Hematopoietic multipotent progenitor cell (in vitro differentiated cells): ENCODE data around the gene MASP2. TPM values are rescaled to one million over a fixed set of nuclear protein-coding genes. Genes with fewer than 3 reads are reported as not detected.
"Not testable (repeated sequence)": the region's sequence is repeated elsewhere in the genome, so short reads cannot be mapped to it uniquely, and the experiment has no call there.

Experiments used
- DNase-seq, 3 donors: peaks; one replicate each; pipeline ENCODE4 v3.0.0-alpha.2; 2011 to 2015; ENCODE audit warnings: low read depth in 2 of 3, low spot score in 2 of 3
- total RNA-seq: library from RNA; depleted of rRNA; stranded (reverse); fragments of >200 nt; gene quantifications from one replicate; pipeline ENCODE4 v1.2.3, GENCODE V29; 2012

The MASP2 gene
- total RNA-seq, 1 donor = under 0.01 TPM

DNA sequence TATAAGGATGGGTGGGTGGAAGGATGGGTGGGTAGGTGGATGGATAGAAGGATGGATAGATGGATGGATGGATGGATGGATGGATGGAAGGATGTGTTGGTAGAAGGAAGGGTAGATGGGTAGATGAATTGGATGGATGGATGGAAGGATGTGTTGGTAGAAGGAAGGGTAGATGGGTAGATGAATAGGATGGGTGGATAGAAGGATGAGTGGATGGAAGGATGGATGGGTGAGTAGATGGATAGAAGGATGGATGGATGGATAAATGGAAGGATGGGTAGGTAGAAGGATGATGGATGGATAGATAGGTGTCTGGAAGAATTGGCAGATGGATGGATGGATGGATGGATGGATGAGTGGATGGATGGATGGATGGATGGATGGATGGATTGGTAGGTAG, 6.0 kb downstream of the MASP2 start:
- no peak for DNase-seq

DNA sequence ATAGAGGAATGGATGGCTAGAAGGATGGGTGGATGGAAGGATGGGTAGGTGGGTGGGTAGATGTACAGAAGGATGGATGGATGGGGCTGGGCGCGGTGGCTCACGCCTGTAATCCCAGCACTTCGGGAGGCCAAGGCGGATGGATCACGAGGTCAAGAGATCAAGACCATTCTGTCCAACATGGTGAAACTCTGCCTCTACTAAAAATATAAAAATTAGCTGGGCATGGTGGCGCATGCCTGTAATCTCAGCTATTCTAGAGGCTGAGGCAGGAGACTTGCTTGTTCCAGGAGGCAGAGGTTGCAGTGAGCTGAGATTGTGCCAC, 7.0 kb downstream of the MASP2 start:
- not testable (repeated sequence) for DNase-seq

DNA sequence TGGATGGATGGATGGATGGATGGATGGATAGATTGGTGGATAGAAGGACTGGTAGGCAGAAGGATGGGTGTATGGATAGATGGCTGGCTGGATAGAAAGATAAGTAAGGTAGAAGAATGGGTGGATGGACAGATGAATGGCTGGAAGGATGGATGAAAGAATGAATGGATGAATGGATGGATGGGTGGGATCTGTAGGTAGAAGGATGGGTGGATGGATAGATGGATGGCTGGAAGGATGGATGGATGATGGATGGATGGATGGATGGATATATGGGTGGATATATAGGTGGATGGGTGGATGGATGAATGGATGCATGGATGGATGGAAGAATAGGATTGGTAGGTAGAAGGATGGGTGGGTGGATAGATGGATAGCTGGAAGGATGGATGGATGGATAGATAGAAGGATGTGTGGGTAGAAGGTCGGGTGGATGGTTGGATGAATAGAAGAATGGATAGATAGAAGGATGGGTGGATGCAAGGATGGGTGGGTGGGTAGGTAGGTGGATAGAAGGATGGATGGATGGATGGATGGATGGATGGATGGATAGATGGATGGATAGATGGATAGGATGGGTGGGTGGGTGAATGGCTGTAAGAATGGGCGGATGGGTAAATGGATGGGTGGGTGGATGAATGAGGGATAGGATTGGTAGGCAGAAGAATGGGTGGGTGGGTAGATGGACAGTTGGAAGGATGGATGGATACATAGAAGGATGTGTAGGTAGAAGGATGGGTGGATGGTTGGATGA, 7.5 kb downstream of the MASP2 start:
- DNase-seq = no peak

DNA sequence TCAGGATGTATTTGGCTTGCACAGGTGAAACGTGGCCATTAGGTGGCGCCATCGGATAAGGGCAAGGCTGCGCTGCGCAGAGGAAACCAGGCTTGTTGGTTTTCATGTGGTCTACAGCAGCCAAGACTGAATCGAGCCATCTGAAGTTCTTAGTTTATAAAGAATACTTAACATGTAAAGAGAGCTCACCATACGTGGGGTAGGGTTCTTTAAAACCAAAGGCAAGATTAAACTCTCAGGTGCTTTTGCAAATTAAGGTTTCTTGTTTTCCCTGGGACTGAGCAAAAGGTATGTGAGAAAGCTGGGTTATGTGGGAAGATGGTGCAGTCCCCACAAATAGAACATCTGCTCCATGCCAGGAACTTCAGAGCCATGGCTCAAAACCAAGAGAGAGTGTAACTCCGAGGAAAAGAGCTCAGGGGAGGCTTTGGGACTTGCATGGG, 9.3 kb downstream of the MASP2 start:
- DNase-seq = peak; percentile 80 to 93 (median 81)

DNA sequence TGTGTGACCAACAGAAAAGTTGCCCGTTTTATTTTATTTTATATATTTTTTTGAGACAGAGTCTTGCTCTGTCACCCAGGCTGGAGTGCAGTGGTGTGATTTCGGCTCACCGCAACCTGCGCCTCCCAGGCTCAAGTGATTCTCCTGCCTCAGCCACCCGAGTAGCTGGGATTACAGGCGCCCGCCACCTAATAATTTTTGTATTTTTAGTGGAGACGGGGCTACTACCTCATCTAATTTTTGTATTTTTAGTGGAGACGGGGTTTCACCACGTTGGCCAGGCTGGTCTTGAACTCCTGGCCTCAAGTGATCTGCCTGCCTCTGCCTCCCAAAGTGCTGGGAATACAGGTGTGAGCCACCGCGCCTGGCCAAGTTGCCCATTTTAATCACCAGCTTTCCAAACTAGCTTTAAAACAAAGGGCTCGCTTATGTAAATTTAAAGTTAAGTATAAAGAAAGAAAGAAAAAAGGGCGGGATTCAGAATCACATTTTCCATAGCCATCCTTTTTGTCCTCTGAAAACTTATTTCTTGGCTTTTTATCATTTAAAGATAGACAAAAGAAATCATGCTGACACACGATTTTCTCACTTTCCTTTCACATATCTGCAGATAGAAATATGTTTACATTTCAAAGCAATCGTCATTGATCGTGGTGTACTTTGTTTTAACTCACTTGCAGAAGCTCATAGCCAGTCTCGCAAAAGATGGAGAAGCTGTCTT, 9.9 kb downstream of the MASP2 start:
- not testable (repeated sequence) for DNase-seq

DNA sequence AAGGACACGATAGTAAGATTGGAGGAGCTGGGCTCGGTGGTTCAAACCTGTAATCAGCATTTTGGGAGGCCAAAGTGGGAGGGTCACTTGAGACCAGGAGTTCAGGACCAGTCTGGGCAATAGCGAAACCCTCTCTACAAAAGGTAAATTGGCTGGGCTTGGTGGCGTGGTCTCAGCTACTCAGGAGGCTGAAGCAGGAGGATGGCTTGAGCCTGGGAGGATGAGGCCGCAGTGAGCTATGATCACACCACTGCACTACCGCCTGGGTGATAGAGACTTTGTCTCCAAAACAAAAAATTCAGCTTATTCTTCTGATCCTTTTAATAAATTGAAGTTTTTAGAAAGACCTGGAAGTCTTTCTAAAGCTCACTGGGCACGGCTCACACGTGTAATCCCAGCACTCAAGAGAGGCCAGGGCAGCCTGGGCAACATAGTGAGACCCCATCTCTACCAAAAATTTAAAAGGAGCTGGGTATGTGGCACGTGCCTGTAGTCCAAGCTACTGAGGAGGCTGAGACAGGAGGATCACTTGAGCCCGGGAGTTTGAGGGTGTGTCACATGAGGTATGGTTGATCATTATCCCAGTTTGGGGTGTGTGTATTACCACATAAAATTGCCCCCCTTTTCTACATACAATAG, 15.3 kb downstream of the MASP2 start:
- DNase-seq = no peak

DNA sequence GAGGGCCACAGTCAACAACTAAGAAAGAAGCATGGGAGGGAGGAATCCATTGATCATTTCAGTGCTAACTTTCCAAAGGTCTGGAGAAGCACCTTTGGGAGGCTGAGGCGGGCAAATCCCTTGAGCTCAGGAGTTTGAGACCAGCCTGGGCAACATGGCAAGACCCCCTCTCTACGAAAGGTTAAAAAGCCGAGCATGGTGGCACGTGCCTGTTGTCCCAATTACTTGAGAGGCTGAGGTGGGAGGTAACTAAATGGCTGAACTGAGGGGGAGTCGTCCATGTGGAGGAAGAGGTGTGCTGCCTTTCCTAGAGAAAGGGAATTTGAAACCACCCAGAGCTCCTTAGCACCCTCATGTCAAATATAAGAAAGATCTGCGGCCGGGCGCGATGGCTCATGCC, 16.2 kb downstream of the MASP2 start:
- no peak for DNase-seq

DNA sequence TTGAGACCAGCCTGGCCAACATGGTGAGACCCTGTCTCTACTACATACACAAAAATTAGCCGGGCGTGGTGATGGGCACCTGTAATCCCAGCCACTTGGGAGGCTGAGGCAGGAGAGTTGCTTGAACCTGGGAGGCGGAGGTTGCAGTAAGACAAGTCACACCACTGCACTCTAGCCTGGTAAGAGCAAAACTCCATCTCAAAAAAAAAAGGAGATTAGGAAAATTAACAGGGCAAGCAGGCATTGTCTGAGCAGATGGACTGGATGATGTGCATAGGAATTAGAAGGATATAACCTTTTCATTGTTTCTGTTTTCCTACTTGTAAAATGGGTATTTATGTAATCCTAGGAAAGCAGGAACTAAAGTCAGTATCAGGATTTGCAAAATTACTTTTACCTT, 19.0 kb downstream of the MASP2 start:
- DNase-seq = no peak

DNA sequence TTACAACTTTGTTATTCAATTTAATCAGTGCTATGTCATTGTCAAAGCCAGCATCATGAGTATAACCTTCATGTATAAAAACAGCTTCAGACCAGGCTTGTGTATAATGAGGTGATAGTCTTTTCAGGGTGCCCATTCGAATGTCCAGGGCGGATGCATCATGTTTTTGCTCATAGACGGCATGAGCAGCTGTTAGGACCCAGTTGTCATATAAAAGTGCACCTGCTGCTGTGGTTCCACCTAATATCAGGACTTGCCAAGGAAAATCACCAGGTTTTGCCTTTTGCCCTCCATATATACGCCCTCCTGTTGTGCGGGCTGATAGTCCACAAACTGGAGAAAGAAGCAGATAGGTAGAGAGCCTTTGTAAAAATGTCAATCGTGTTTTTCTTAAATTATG, 19.7 kb downstream of the MASP2 start:
- DNase-seq = no peak

DNA sequence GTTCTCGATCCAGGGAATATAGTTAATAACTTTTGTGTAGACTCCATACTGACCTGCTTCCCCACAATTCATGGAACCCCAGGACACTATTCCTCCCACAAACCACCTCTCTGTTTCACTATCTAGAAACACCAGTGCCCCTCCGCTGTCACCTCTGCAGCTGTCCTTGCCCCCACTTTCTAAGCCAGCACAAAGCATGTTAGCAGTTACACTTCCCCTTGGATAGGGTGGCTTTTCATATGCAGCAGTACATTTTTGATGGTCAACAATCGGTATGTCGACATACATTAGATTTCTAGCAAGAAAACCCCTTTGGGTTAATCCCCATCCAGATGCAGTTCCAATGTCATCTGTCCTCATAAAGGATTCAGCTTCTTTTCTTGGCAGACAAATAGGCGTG, 20.1 kb downstream of the MASP2 start:
- DNase-seq = no peak

DNA sequence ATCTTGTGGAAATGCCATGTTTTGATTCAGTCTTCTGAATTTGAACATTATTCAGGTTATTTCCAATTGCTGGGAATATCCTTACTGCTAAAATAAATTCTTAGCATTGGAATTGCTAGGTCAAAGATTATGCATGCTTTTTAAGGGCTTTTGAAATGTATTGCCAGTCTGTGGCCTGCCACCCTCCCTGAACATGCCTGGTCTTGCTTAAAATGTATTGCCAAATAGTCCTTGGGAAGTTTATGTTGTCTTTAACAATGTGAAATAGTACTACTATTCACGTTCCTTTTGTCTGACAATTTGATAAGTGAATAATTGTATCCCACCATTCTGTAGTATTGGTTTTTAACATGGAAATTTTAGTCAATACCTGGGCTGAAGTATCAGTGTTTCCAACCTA, 21.0 kb downstream of the MASP2 start:
- DNase-seq = no peak

DNA sequence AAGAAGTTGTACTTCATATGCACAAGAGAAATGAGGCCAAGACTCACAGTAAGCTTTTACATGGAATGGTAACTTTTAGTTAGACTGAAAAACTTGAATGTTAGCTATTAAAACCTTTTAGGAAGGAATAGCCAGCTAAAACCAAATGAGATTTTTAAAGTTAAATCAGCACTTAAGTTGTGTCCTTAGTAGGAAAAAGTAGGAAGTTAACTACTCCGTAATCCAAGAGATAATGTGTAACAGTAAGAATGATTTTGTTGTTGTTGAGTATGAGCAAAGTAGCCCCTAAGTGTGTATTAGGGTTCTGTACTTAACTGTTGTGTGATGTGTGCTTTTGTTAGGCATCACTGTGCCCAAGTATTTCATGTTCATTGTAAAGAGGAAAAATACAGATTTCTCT, 21.4 kb downstream of the MASP2 start:
- DNase-seq = no peak

DNA sequence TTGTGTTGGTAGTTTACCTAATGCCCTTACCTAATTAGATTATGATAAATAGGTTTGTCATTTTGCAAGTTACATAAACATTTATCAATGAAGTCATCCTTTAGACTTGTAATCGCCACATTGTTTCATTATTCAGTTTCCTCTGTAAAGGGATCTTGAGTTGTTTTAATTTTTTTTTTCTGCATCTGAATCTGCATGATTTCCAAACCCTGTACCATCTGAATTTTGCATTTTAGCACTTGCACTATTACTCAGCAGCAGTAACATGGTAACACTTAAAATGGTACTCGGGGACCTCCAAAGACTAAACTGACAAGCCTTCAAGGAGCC, 22.2 kb downstream of the MASP2 start:
- no peak for DNase-seq

DNA sequence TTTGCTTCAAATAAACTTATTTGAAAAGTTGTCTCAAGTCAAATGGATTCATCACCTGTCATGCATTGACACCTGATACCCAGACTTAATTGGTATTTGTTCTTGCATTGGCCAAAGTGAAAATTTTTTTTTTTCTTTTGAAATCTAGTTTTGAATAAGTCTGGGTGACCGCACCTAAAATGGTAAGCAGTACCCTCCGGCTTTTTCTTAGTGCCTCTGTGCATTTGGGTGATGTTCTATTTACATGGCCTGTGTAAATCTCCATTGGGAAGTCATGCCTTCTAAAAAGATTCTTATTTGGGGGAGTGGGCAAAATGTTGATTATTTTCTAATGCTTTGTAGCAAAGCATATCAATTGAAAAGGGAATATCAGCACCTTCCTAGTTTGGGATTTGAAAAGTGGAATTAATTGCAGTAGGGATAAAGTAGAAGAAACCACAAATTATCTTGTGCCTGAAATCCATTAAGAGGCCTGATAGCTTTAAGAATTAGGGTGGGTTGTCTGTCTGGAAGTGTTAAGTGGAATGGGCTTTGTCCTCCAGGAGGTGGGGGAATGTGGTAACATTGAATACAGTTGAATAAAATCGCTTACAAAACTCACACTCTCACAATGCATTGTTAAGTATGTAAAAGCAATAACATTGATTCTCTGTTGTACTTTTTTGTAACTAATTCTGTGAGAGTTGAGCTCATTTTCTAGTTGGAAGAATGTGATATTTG, 22.7 kb downstream of the MASP2 start:
- no peak for DNase-seq

DNA sequence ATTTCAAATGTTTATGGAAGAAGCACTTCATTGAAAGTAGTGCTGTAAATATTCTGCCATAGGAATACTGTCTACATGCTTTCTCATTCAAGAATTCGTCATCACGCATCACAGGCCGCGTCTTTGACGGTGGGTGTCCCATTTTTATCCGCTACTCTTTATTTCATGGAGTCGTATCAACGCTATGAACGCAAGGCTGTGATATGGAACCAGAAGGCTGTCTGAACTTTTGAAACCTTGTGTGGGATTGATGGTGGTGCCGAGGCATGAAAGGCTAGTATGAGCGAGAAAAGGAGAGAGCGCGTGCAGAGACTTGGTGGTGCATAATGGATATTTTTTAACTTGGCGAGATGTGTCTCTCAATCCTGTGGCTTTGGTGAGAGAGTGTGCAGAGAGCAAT, 23.8 kb downstream of the MASP2 start:
- DNase-seq = no peak

DNA sequence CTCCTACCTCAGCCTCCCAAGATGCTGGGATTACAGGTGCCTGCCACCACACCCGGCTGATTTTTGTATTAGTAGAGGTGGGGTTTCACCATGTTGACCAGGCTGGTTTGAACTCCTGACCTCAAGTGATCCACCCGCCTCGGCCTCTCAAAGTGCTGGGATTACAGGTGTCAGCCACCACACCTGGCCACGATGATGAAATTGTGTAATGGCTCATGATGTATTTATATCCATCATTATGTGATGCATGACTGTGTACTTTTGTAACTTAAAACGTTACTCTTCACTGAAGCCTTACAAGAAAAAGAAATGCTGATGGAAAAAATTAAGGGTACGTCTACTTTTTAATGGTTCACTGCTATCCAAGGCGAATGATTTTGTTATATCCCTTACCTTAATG, 27.1 kb downstream of the MASP2 start:
- DNase-seq = no peak

DNA sequence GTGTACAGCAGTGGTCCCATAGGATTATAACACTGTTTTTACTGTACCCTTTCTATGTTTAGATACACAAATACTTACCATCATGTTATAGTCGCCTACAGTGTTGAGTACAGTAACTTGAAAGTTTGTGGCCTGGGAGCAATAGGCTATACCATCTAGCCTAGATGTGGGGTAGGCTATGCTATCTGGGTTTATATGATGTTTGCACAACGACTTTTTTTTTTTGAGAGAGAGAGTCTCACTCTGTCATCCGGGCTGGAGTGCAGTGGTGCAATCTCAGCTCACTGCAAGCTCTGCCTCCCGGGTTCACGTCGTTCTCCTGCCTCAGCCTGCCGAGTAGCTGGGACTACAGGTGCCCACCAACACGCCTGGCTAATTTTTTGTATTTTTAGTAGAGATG, 27.7 kb downstream of the MASP2 start:
- DNase-seq = not testable (repeated sequence)

DNA sequence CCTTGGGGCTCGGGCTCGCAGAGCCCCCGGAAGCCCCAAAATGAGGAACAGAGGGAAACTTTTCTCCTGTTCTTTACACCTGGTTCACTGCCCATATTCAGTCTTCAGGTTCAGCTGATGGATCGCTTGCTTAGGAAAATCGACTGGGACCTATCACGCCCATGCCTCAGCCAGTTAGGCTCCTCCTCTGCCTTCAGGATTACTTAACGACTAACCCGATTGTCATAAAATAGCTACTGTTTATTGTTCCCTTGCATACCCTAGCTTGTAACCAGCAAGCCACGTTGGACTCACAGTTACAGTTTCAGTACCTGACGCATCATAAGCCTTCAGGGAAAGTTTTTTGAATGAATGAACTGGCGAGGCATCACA, 33.9 kb downstream of the MASP2 start:
- no peak for DNase-seq

DNA sequence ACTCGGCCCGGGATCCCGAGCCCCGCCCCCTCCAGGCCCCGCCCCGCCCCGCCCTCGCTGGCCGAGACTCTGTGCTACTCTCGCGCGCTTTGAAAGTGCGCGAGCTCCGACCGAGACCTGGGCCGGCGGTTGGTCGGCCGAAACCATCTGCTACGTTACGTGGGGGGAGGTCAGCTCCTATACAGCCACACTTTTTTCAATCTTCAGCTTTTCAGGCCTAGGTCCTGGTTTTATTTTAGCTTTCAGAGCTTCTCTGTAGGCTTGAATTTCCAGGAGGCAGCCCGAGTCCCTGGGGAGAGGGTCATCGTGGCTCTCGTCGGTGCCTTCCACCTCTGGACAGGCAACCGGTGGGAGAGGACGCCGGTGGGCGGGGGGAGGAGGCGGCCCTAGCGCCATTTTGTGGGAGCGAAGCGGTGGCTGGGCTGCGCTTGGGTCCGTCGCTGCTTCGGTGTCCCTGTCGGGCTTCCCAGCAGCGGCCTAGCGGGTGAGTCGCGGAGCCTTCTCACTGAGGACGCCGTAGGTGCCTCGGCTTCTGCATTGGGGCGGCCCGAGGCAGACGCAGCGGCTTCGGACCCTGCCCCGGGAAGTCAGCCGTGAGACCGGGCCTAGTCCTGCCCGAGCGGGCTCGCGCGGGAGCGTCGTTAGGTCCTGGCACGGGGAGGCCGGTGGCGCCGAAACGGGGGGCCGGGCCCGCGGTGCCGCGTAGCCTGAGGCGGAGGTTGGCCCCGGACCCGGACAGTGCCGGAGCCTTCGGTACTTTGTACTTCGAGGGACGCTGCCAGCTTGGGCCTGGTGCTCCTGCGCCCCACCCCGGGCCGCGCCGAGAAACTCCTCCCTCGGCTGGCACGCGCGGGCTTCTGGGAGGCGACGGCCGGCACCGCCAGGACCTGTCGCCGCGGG, 34.5 kb downstream of the MASP2 start, which contains the start of gene TARDBP:
Gene TARDBP, plus strand, starts transcription at position 395 of the 900 bp plus-strand sequence. CDS start 1,074 bp downstream, outside the sequence.
- peak; percentile 88 to 93 (median 93) for DNase-seq

DNA sequence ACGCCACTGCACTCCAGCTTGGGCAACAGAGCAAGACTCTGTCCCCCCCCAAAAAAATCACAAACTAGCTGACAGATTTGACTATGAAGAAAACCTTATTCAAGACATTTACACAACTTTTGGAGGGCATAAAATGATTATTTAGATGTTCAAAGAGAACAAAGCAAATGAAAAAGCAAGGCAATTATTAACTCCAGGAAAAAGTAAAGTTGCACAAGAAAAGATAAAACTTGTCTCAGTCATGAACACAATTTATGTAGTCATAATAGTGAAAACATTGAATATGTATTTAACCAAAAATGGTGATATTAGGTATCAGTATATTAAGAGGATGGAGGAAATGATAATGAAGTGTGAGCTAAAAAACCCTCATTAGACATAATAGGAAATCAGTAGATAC, 46.5 kb downstream of the MASP2 start:
- no peak for DNase-seq
